H1 (cell line): Measurements from ENCODE around the gene PPARGC1A. TPM values are rescaled to one million over a fixed set of nuclear protein-coding genes. Genes with fewer than 3 reads are reported as not detected.

Source experiments
- CTCF ChIA-PET: fragments of 300-600 bp; sonication (Branson Sonifier 250); formaldehyde crosslinking; loops from one replicate; lab custom pipeline; 2021; ENCODE audit not compliant: partially characterized antibody; lab: Charles Lee
- POLR2A ChIA-PET: fragments of 300-600 bp; sonication (Branson Sonifier 250); formaldehyde crosslinking; loops from one replicate; lab custom pipeline; 2021; ENCODE audit warnings: inconsistent platforms; ENCODE audit not compliant: partially characterized antibody; lab: Charles Lee
- DNase-seq, 2 experiments: peaks; one replicate each; pipeline versions ENCODE4 v3.0.0 to v3.0.0-alpha.2; 2010 to 2022; ENCODE audit warnings: low spot score in 2 of 2, low read depth in 1 of 2, mixed read lengths in 1 of 2
- FAIRE-seq: peaks from 2 replicates; lab custom pipeline; 2011; peaks lifted over from hg19 to GRCh38; lab: Jason Lieb, UNC
- H2AFZ ChIP-seq: 2 replicates; pipeline ENCODE4 v1.8.1; 2012; ENCODE audit warnings: low read length, inconsistent platforms
- H2AK5ac ChIP-seq: 2 replicates; pipeline ENCODE4 v1.6.1; 2013; ENCODE audit warnings: low read depth, low read length
- H2BK120ac ChIP-seq: replicated peaks from 2 replicates; pipeline ENCODE3; 2013; ENCODE audit warnings: low read depth, low read length, inconsistent platforms
- H2BK12ac ChIP-seq: 2 replicates; pipeline ENCODE4 v1.6.1; 2013; ENCODE audit warnings: low read depth, low read length
- H2BK15ac ChIP-seq: 2 replicates; pipeline ENCODE4 v1.6.1; 2013; ENCODE audit warnings: low read length
- H2BK20ac ChIP-seq: 2 replicates; pipeline ENCODE4 v1.6.1; 2013; ENCODE audit warnings: low read length
- H2BK5ac ChIP-seq: 2 replicates; pipeline ENCODE4 v1.6.1; 2013; ENCODE audit warnings: low read depth, low read length
- H3K14ac ChIP-seq: 2 replicates; pipeline ENCODE4 v1.6.1; 2013; ENCODE audit warnings: inconsistent platforms; ENCODE audit not compliant: insufficient read length
- H3K18ac ChIP-seq: 2 replicates; pipeline ENCODE4 v1.6.1; 2013; ENCODE audit warnings: low read length; ENCODE audit errors: extremely low read depth
- H3K23ac ChIP-seq: 2 replicates; pipeline ENCODE4 v1.6.1; 2013; ENCODE audit warnings: inconsistent platforms; ENCODE audit not compliant: insufficient read length
- H3K23me2 ChIP-seq: 2 replicates; pipeline ENCODE4 v1.6.1; 2013; ENCODE audit warnings: low read depth, low read length
- H3K27ac ChIP-seq: 2 replicates; pipeline ENCODE4 v1.6.1; 2011; ENCODE audit warnings: low read depth, low read length, inconsistent platforms
- H3K27me3 ChIP-seq, 4 experiments: replicated peaks in 1 of 4; 1 replicate in 1 of 4; 2 replicates in 3 of 4; pipeline versions ENCODE4 v1.6.1 to v1.8.1; 2011 to 2013; ENCODE audit warnings: low read length in 3 of 4, mild to moderate bottlenecking in 3 of 4, inconsistent platforms in 2 of 4, mixed read lengths in 2 of 4, moderate library complexity in 1 of 4; ENCODE audit not compliant: control insufficient read depth in 3 of 4, insufficient read depth in 3 of 4; ENCODE audit errors: extremely low read depth in 1 of 4
- H3K36me3 ChIP-seq, 4 experiments: 2 replicates each; pipeline versions ENCODE4 v1.6.1 to v1.8.1; 2011 to 2013; ENCODE audit warnings: mild to moderate bottlenecking in 4 of 4, low read length in 3 of 4, moderate library complexity in 2 of 4, control low read depth in 1 of 4, inconsistent platforms in 1 of 4; ENCODE audit not compliant: insufficient read depth in 4 of 4, control insufficient read depth in 2 of 4
- H3K4ac ChIP-seq: replicated peaks from 2 replicates; pipeline ENCODE3; 2013; ENCODE audit warnings: low read length, low read depth, mixed read lengths, inconsistent platforms; ENCODE audit not compliant: insufficient read length
- H3K4me1 ChIP-seq, 4 experiments: replicated peaks in 1 of 4; 1 replicate in 1 of 4; 2 replicates in 3 of 4; pipeline versions ENCODE4 v1.6.1 to v1.8.1; 2011 to 2013; ENCODE audit warnings: low read length in 3 of 4, inconsistent platforms in 2 of 4, mixed read lengths in 1 of 4; ENCODE audit not compliant: insufficient read depth in 4 of 4, control insufficient read depth in 3 of 4
- H3K4me2 ChIP-seq, 2 experiments: 2 replicates each; pipeline versions ENCODE4 v1.6.1 to v1.8.1; 2011 to 2013; ENCODE audit warnings: low read depth in 2 of 2, low read length in 2 of 2, control low read depth in 1 of 2, inconsistent platforms in 1 of 2, mild to moderate bottlenecking in 1 of 2; ENCODE audit not compliant: insufficient read depth in 1 of 2
- H3K4me3 ChIP-seq, 4 experiments: fragments of 200-600, 300-600 bp in 1 of 4; sonication (generic), shearing (Covaris generic), sonication (Bioruptor Twin) in 1 of 4; 2 replicates each; pipeline versions ENCODE4 v1.5.1 to v1.8.1; 2011 to 2016; ENCODE audit warnings: low read length in 4 of 4, low read depth in 3 of 4, control low read depth in 2 of 4, inconsistent platforms in 2 of 4, mild to moderate bottlenecking in 2 of 4, mixed read lengths in 1 of 4, moderate library complexity in 1 of 4; ENCODE audit not compliant: insufficient read depth in 2 of 4; ENCODE audit errors: extremely low read depth in 1 of 4
- H3K56ac ChIP-seq: replicated peaks from 2 replicates; pipeline ENCODE3; 2013; ENCODE audit warnings: low read depth, mild to moderate bottlenecking, mixed read lengths, low read length, inconsistent platforms; ENCODE audit not compliant: insufficient read length
- H3K79me1 ChIP-seq: 2 replicates; pipeline ENCODE4 v1.6.1; 2013; ENCODE audit warnings: low read depth, low read length, control low read depth
- H3K79me2 ChIP-seq, 2 experiments: 2 replicates each; pipeline versions ENCODE4 v1.6.1 to v1.8.1; 2012 to 2013; ENCODE audit warnings: low read length in 2 of 2, mild to moderate bottlenecking in 2 of 2, inconsistent platforms in 1 of 2; ENCODE audit not compliant: insufficient read depth in 2 of 2, control insufficient read depth in 1 of 2
- H3K9ac ChIP-seq, 4 experiments: replicated peaks in 1 of 4; 1 replicate in 1 of 4; 2 replicates in 3 of 4; pipeline versions ENCODE4 v1.6.1 to v1.8.1; 2011 to 2013; ENCODE audit warnings: low read depth in 3 of 4, low read length in 3 of 4, control low read depth in 2 of 4, mild to moderate bottlenecking in 2 of 4, moderate library complexity in 2 of 4, inconsistent platforms in 1 of 4; ENCODE audit errors: extremely low read depth in 1 of 4
- H3K9me3 ChIP-seq, 2 experiments: 2 replicates each; pipeline versions ENCODE4 v1.6.1 to v1.8.1; 2012 to 2013; ENCODE audit warnings: mild to moderate bottlenecking in 2 of 2, moderate library complexity in 2 of 2, control low read depth in 1 of 2, inconsistent platforms in 1 of 2, low read depth in 1 of 2, low read length in 1 of 2, mixed read lengths in 1 of 2; ENCODE audit not compliant: insufficient read depth in 2 of 2
- H4K20me1 ChIP-seq, 2 experiments: replicated peaks in 1 of 2; 2 replicates each; pipeline versions ENCODE3 to v1.8.1; 2011 to 2013; ENCODE audit warnings: inconsistent platforms in 2 of 2, low read length in 2 of 2, mild to moderate bottlenecking in 1 of 2; ENCODE audit not compliant: insufficient read depth in 2 of 2, control insufficient read depth in 1 of 2
- H4K5ac ChIP-seq: 2 replicates; pipeline ENCODE4 v1.6.1; 2013; ENCODE audit warnings: low read length, low read depth, mixed read lengths, inconsistent platforms; ENCODE audit not compliant: insufficient read length
- H4K8ac ChIP-seq: 2 replicates; pipeline ENCODE4 v1.8.0; 2013; ENCODE audit warnings: mild to moderate bottlenecking, moderate library complexity, low read length, inconsistent platforms; ENCODE audit not compliant: insufficient read depth; ENCODE audit errors: extremely low read depth
- H4K91ac ChIP-seq: replicated peaks from 2 replicates; pipeline ENCODE3; 2013; ENCODE audit warnings: low read length, mixed read lengths, inconsistent platforms; ENCODE audit not compliant: insufficient read length
- CHD1 ChIP-seq: IDR thresholded peaks from 2 replicates; pipeline ENCODE4 v1.6.1; 2012; ENCODE audit warnings: low read depth, low read length, improper control_type of control experiment
- CREB1 ChIP-seq: IDR thresholded peaks from 2 replicates; pipeline ENCODE4 v1.6.1; 2012; ENCODE audit warnings: inconsistent platforms
- EGR1 ChIP-seq: IDR thresholded peaks from 2 replicates; pipeline ENCODE4 v1.6.1; 2011; ENCODE audit warnings: low read depth, low read length, borderline replicate concordance
- EP300 ChIP-seq, 2 experiments: IDR thresholded peaks; 1 replicate in 1 of 2; 2 replicates in 1 of 2; pipeline ENCODE4 v1.6.1; 2011 to 2012; ENCODE audit warnings: low read depth in 2 of 2, low read length in 2 of 2, mild to moderate bottlenecking in 2 of 2, borderline replicate concordance in 1 of 2, inconsistent platforms in 1 of 2, moderate library complexity in 1 of 2
- EZH2 ChIP-seq: fragments of 200-600 bp; sonication (generic); IDR thresholded peaks from 2 replicates; pipeline ENCODE4 v1.7.1; 2012; ENCODE audit warnings: low read depth, mild to moderate bottlenecking, moderate library complexity, low read length, inconsistent platforms; ENCODE audit not compliant: severe bottlenecking
- KDM4A ChIP-seq: IDR thresholded peaks from one replicate; pipeline ENCODE4 v1.7.1; 2012; ENCODE audit warnings: low read depth, mild to moderate bottlenecking, moderate library complexity, low read length, inconsistent platforms; ENCODE audit not compliant: severe bottlenecking
- RAD21 ChIP-seq, 2 experiments: IDR thresholded peaks in 1 of 2; conservative IDR thresholded peaks in 1 of 2; 2 replicates each; pipeline ENCODE4 v1.6.1; 2011; ENCODE audit warnings: low read depth in 2 of 2, low read length in 2 of 2, improper control_type of control experiment in 1 of 2, inconsistent platforms in 1 of 2, mild to moderate bottlenecking in 1 of 2, moderate library complexity in 1 of 2
- SIRT6 ChIP-seq: IDR thresholded peaks from one replicate; pipeline ENCODE4 v1.7.1; 2012; ENCODE audit warnings: low read length, inconsistent platforms
- SP4 ChIP-seq: IDR thresholded peaks from 2 replicates; pipeline ENCODE4 v1.6.1; 2012; ENCODE audit warnings: low read length, inconsistent platforms
- TAF7 ChIP-seq: optimal IDR thresholded peaks from 2 replicates; pipeline ENCODE3; 2011; ENCODE audit warnings: low read depth, mild to moderate bottlenecking, inconsistent platforms, low read length, moderate library complexity, borderline replicate concordance
- WGBS, 2 experiments: shearing (Covaris generic) in 1 of 2; methylation state at CpG; one replicate each; pipeline versions ENCODE4 v1.1.6 to v1.1.7; 2013 to 2015; ENCODE audit warnings: low lambda C conversion rate in 2 of 2, mixed read lengths in 2 of 2, inconsistent platforms in 1 of 2, low coverage in 1 of 2, missing lambda C conversion rate in 1 of 2; ENCODE audit not compliant: insufficient replicate concordance in 2 of 2, insufficient coverage in 1 of 2, insufficient read length in 1 of 2; ENCODE audit errors: extremely low coverage in 1 of 2, missing lambda C conversion rate in 1 of 2; 5-methylcytosine and 5-hydroxymethylcytosine counted together
- polyA plus RNA-seq, 7 experiments: library from polyadenylated mRNA; depleted of rRNA in 3 of 7; stranded (reverse) in 5 of 7; unstranded in 2 of 7; fragments of >200 nt in 5 of 7; fragments of 200-250 nt in 2 of 7; gene quantifications; 1 replicate in 5 of 7; 2 replicates in 1 of 7; 4 replicates in 1 of 7; pipeline versions ENCODE4 v1.2.1 to v1.2.3, GENCODE V29; 2011 to 2013; ENCODE audit warnings: missing spikeins in 2 of 7, mixed read lengths in 2 of 7
- total RNA-seq: library from RNA; stranded (reverse); fragmentation: NEBNext Ultra II Directional; extraction: Animal tissue kit (Norgen Biotek cat#: 25700); gene quantifications from 2 replicates; pipeline ENCODE4 v1.2.1, GENCODE V29; 2021

The PPARGC1A gene
- total and polyA plus RNA-seq, 2 of the 8 experiments (the other 6 are each of a cell fraction or from before 2014, with no cell fraction given), result 0.54 to 1.4 TPM

- H2BK20ac ChIP-seq, result no peak overlapping the region
- FAIRE-seq, result no peak
- POLR2A ChIA-PET, result no interaction called here
Measured at GRCh38 chr4:23746672-23747071, 143.2 kb downstream of the PPARGC1A start.

More at GRCh38 chr4:23746672-23747071, 143.2 kb downstream of the PPARGC1A start:
- Histone ChIP-seq H4K5ac (no peak overlapping the region), H3K23ac (no peak overlapping the region), H3K27ac (no peak overlapping the region), H3K4me2 (no peak overlapping the region), H3K56ac (no peak overlapping the region), H3K23me2 (no peaks in the 10 kb centered on the region), H2BK120ac (no peak overlapping the region), H3K79me2 (no peaks in the 10 kb centered on the region), H2BK15ac (no peak overlapping the region), H3K9me3 (no peaks in the 10 kb centered on the region; a peak in 1 of 4 replicates), H3K9ac (no peak overlapping the region), H3K4ac (no peak overlapping the region), H3K14ac (no peak overlapping the region), H3K27me3 (no peaks in the 10 kb centered on the region), H3K79me1 (no peaks in the 10 kb centered on the region), H3K4me3 (no peak overlapping the region), H2BK12ac (no peak overlapping the region), H3K18ac (no peak overlapping the region), H3K4me1 (no peaks in the 10 kb centered on the region), H3K36me3 (no peaks in the 10 kb centered on the region), H4K8ac (no peak overlapping the region), H2AFZ (no peak overlapping the region), H2AK5ac (no peak overlapping the region), H4K91ac (no peak overlapping the region), H2BK5ac (no peak overlapping the region), H4K20me1 (no peaks in the 10 kb centered on the region)
- 60% methylated on average over 2 of the region's 2 CpGs; no CpG with 5 or more reads in 1 of the 2 experiments for WGBS, 2 experiments
- no peak for TF ChIP-seq CREB1
- no peak for TF ChIP-seq EP300 (IDR thresholded peaks at IDR 0.05; ENCODE audit: borderline replicate concordance in 1 of 2, low read depth in 2 of 2, low read length in 2 of 2)
- no peak for TF ChIP-seq CHD1
- TF ChIP-seq SP4, result no peak
- TF ChIP-seq RAD21 (IDR thresholded peaks at IDR 0.05 in 1 of 2, conservative IDR thresholded peaks at IDR 0.05 in 1 of 2; ENCODE audit: low read depth in 2 of 2, low read length in 2 of 2), result no peak
- TF ChIP-seq EGR1, result no peak
- no peak for TF ChIP-seq SIRT6
- TF ChIP-seq KDM4A, result no peak
- no peak for TF ChIP-seq TAF7
- no peak for TF ChIP-seq EZH2
- CTCF ChIA-PET, result no interaction called here
- DNase-seq, result no peak
